Vagina (tissue), 2 donors: ENCODE results near the gene PPFIA4. TPM values are rescaled to one million over a fixed set of nuclear protein-coding genes. Genes with fewer than 3 reads are reported as not detected.

ENCODE experiments used
- DNase-seq, 2 donors: peaks; one replicate each; pipeline ENCODE4 v3.0.0-alpha.2; 2017; ENCODE audit errors: extremely low spot score in 2 of 2
- H3K27ac ChIP-seq: fragments of 200-600 bp; sonication (generic); one replicate; pipeline ENCODE4 v1.5.1; 2019
- H3K27me3 ChIP-seq: fragments of 200-600 bp; sonication (generic); one replicate; pipeline ENCODE4 v1.5.1; 2019
- H3K36me3 ChIP-seq, 2 donors: fragments of 200-600 bp; sonication (generic); one replicate each; pipeline ENCODE4 v1.5.1; 2017 to 2019
- H3K4me1 ChIP-seq: fragments of 200-600 bp; sonication (generic); one replicate; pipeline ENCODE4 v1.5.1; 2019
- H3K4me3 ChIP-seq, 2 donors: fragments of 200-600 bp; sonication (generic); 1 replicate in 1 of 2; 2 replicates in 1 of 2; pipeline ENCODE4 v1.5.1; 2016 to 2019
- H3K9me3 ChIP-seq: fragments of 200-600 bp; sonication (generic); one replicate; pipeline ENCODE4 v1.5.1; 2019
- CTCF ChIP-seq, 3 experiments: fragments of 450-650 bp in 2 of 3; fragments of 200-600 bp in 1 of 3; sonication (generic) in 1 of 3; IDR thresholded peaks; one replicate each; pipeline ENCODE4 v1.5.1; 2017 to 2019; ENCODE audit warnings: antibody characterized with exemption in 3 of 3, mild to moderate bottlenecking in 2 of 3, moderate library complexity in 2 of 3
- POLR2A ChIP-seq, 2 donors: fragments of 450-650 bp; IDR thresholded peaks; one replicate each; pipeline ENCODE4 v1.6.1; 2017; ENCODE audit warnings: antibody characterized with exemption in 2 of 2, mild to moderate bottlenecking in 2 of 2, moderate library complexity in 2 of 2
- POLR2AphosphoS5 ChIP-seq, 2 donors: sonication (generic); formaldehyde crosslinking; IDR thresholded peaks; one replicate each; pipeline ENCODE4 v1.9.0; 2017; ENCODE audit warnings: antibody characterized with exemption in 2 of 2, mild to moderate bottlenecking in 2 of 2, low read depth in 1 of 2; ENCODE audit not compliant: insufficient read depth in 1 of 2
- intact Hi-C: fragments of 100-400 bp; cut with DNase I; formaldehyde crosslinking; loops from one replicate; pipeline ENCODE4 v1.15.1; 2023
- total RNA-seq: library from RNA; depleted of rRNA; stranded (reverse); fragments of >200 nt; gene quantifications from one replicate; pipeline ENCODE4 v1.2.3, GENCODE V29; 2016

PPFIA4 gene
- total RNA-seq, 1 donor from 2014 or later, result 11.5 TPM

DNA sequence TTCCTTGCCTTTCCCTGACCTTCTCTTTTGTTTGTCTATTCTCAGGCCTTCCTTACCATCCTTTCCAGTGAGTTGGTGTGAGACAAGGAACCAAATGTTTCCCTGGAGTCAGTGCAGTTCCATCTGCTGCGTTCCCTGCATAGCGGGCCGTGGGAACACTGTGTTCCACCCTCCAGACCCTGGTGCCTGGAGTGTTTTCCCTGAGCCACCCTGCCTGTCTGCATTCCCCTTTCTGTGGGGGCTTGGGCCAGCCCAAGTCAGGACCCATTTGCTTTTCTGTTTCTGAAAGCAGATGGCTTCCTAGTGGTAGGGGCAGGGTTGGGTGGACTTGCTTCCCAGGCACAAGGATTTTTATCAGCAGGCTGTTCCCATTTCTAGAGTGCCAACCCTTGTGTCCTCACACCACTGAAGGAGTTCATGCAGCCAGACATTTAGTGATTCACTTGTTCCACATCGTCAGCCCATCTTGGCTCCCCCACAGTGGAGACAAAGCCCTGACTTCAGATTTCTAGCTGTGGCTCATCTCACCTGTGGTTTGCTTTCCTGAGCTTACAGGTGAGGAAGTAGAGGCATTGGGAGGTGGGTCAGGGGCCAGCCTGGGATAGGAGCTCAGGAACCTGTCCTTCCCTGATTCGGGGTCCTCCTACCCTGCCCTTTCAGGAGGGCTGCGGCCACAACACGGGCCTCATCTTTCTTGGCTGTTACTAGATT lies 73.7 kb downstream of the PPFIA4 start:
- Histone ChIP-seq H3K9me3 (no peaks in the 10 kb centered on the region), H3K36me3 (no peaks in the 10 kb centered on the region), H3K4me3 (no peak overlapping the region), H3K4me1 (no peaks in the 10 kb centered on the region), H3K27ac (no peak overlapping the region), H3K27me3 (no peaks in the 10 kb centered on the region)
- no peak for TF ChIP-seq CTCF (IDR thresholded peaks at IDR 0.05)
- no peak for TF ChIP-seq POLR2A (IDR thresholded peaks at IDR 0.05)
- no peak for TF ChIP-seq POLR2AphosphoS5 (IDR thresholded peaks at IDR 0.05; ENCODE audit: insufficient read depth in 1 of 2, low read depth in 1 of 2)
- intact Hi-C loops, result no loop called here
- peak; percentile 70 to 79 for DNase-seq

- DNase-seq, result peak in 1 of 2 donors; percentile 31
- intact Hi-C loops, result no loop called here
- no peaks in the 10 kb centered on the region for H3K9me3 ChIP-seq
- no peaks in the 10 kb centered on the region for H3K4me1 ChIP-seq
- H3K36me3 ChIP-seq, result no peaks in the 10 kb centered on the region
- H3K27me3 ChIP-seq, result no peaks in the 10 kb centered on the region
- H3K4me3 ChIP-seq, result no peak overlapping the region
- no peak for TF ChIP-seq CTCF (IDR thresholded peaks at IDR 0.05)
- no peak for TF ChIP-seq POLR2AphosphoS5 (IDR thresholded peaks at IDR 0.05; ENCODE audit: insufficient read depth in 1 of 2, low read depth in 1 of 2)
- no peak for TF ChIP-seq POLR2A (IDR thresholded peaks at IDR 0.05)
- no peak overlapping the region for H3K27ac ChIP-seq
These were observed 74.2 kb downstream of the PPFIA4 start for GRCh38 chr1:203100516-203100869.

GRCh38 chr1:203101813-203102634 lies 75.7 kb downstream of the PPFIA4 start:
- H3K4me1 ChIP-seq, result no peaks in the 10 kb centered on the region
- intact Hi-C loops, result no loop called here
- TF ChIP-seq CTCF (IDR thresholded peaks at IDR 0.05) (no peak), POLR2AphosphoS5 (IDR thresholded peaks at IDR 0.05; ENCODE audit: insufficient read depth in 1 of 2, low read depth in 1 of 2) (no peak)
- DNase-seq, result peak in 1 of 2 donors; percentile 31
- no peak overlapping the region for H3K4me3 ChIP-seq
- no peak overlapping the region for H3K27ac ChIP-seq
- H3K36me3 ChIP-seq, result no peaks in the 10 kb centered on the region
- H3K9me3 ChIP-seq, result no peaks in the 10 kb centered on the region
- no peaks in the 10 kb centered on the region for H3K27me3 ChIP-seq

- Histone ChIP-seq H3K9me3 (no peaks in the 10 kb centered on the region), H3K4me3 (no peak overlapping the region), H3K4me1 (no peaks in the 10 kb centered on the region), H3K27me3 (no peaks in the 10 kb centered on the region), H3K27ac (no peak overlapping the region), H3K36me3 (no peaks in the 10 kb centered on the region)
- peak in 1 of 2 donors; percentile 61 for DNase-seq
- TF ChIP-seq CTCF (IDR thresholded peaks at IDR 0.05), result no peak
- TF ChIP-seq POLR2A (IDR thresholded peaks at IDR 0.05), result no peak
- TF ChIP-seq POLR2AphosphoS5 (IDR thresholded peaks at IDR 0.05; ENCODE audit: insufficient read depth in 1 of 2, low read depth in 1 of 2), result no peak
- intact Hi-C loops, result no loop called here
These were observed 76.9 kb downstream of the PPFIA4 start for GRCh38 chr1:203103216-203103615.
